ENCODE measurements around the gene BEST1. TPM values are rescaled to one million over a fixed set of nuclear protein-coding genes. Genes with fewer than 3 reads are reported as not detected.
A peak's percentile ranks its signal among the peaks of the same experiment; 100 is the strongest.
"Not testable (repeated sequence)": the region's sequence is repeated elsewhere in the genome, so short reads cannot be mapped to it uniquely, and the experiment has no call there.

Gene BEST1
- total RNA-seq, 1 experiment from 2014 or later = 0.22 TPM

GRCh38 chr11:61963282-61964057, 13.3 kb downstream of the BEST1 start:
- Histone ChIP-seq H3K27me3 (ENCODE audit: low read length) (no peaks in the 10 kb centered on the region), H3K9me3 (ENCODE audit: low read length) (no peaks in the 10 kb centered on the region), H3K4me3 (ENCODE audit: low read length) (no peak overlapping the region), H3K79me2 (ENCODE audit: low read length) (peaks cover 40% of the 10 kb centered on the region), H3K27ac (ENCODE audit: low read length) (peak overlapping the region; percentile 88), H3K36me3 (ENCODE audit: low read depth, low read length) (peaks cover 32% of the 10 kb centered on the region), H2AFZ (ENCODE audit: low read length) (no peak overlapping the region), H3K4me2 (ENCODE audit: low read length) (0 out of 2 replicates have a peak overlapping the region, but pooled peaks have one; percentile 0), H3F3A (ENCODE audit: low read length, unreplicated experiment) (no peaks in the 10 kb centered on the region), H4K20me1 (ENCODE audit: low read length) (peaks cover 33% of the 10 kb centered on the region), H3K9me2 (replicated peaks; ENCODE audit: low read length) (no peaks in the 10 kb centered on the region), H3K9ac (ENCODE audit: low read length) (no peak overlapping the region), H3K4me1 (ENCODE audit: insufficient read depth, low read length) (peaks cover 24% of the 10 kb centered on the region)
- TF ChIP-seq EZH2 (IDR thresholded peaks at IDR 0.05; ENCODE audit: low read length, unreplicated experiment) (no peak), CTCF (conservative IDR thresholded peaks at IDR 0.05; ENCODE audit: low read depth, low read length) (no peak), EZH2phosphoT487 (IDR thresholded peaks at IDR 0.05; ENCODE audit: borderline replicate concordance, low read length) (no peak)
- peak; percentile 34 for ATAC-seq
- intact Hi-C loops (cut with micrococcal nuclease) = loop anchor here (1.0 to 5.0 kb wide), 2 partner anchors 66 to 91 kb away; no protein-coding TSS in a partner anchor
- ChIA-PET POLR2A (ENCODE audit: unreplicated experiment) (interaction anchor here (0.9 kb wide), 1 partner anchor 9 kb away, joined by 4 read pairs; no protein-coding TSS in a partner anchor), CTCF (interaction anchor here (0.6 to 1.0 kb wide), 2 partner anchors 167 to 690 kb away, joined by 3 to 4 read pairs; partner anchors contain the start of gene INTS5)
- peak; percentile 48 for DNase-seq
- no TSS peak for BruUV-seq (replicated peaks)

GRCh38 chr11:61964058-61964665, 14.0 kb downstream of the BEST1 start:
- Histone ChIP-seq H3K9me2 (replicated peaks; ENCODE audit: low read length) (no peaks in the 10 kb centered on the region), H3K9ac (ENCODE audit: low read length) (no peak overlapping the region), H3K36me3 (ENCODE audit: low read depth, low read length) (peaks cover 32% of the 10 kb centered on the region), H3F3A (ENCODE audit: low read length, unreplicated experiment) (no peaks in the 10 kb centered on the region), H3K79me2 (ENCODE audit: low read length) (peaks cover 47% of the 10 kb centered on the region), H4K20me1 (ENCODE audit: low read length) (peaks cover 33% of the 10 kb centered on the region), H3K27me3 (ENCODE audit: low read length) (no peaks in the 10 kb centered on the region), H2AFZ (ENCODE audit: low read length) (no peak overlapping the region), H3K9me3 (ENCODE audit: low read length) (no peaks in the 10 kb centered on the region), H3K4me3 (ENCODE audit: low read length) (peak overlapping the region; percentile 95; the same call in 1 of the 2 replicates), H3K4me1 (ENCODE audit: insufficient read depth, low read length) (peaks cover 25% of the 10 kb centered on the region), H3K27ac (ENCODE audit: low read length) (peak overlapping the region; percentile 88), H3K4me2 (ENCODE audit: low read length) (peak overlapping the region; percentile 0; the same call in 1 of the 2 replicates)
- DNase-seq (no peak), ATAC-seq (peak; percentile 0; the same call in 1 of the 2 replicates)
- POLR2A ChIA-PET (ENCODE audit: unreplicated experiment) = interaction anchor here (0.9 kb wide), 1 partner anchor 8 kb away, joined by 4 read pairs; no protein-coding TSS in a partner anchor
- intact Hi-C loops (cut with micrococcal nuclease) = loop anchor here (5.0 kb wide), 1 partner anchor 67 kb away; no protein-coding TSS in a partner anchor
- CTCF ChIA-PET = interaction anchor here (1.0 kb wide), 1 partner anchor 167 kb away, joined by 4 read pairs; no protein-coding TSS in a partner anchor
- TF ChIP-seq EZH2 (IDR thresholded peaks at IDR 0.05; ENCODE audit: low read length, unreplicated experiment) (no peak), EZH2phosphoT487 (IDR thresholded peaks at IDR 0.05; ENCODE audit: borderline replicate concordance, low read length) (no peak), CTCF (conservative IDR thresholded peaks at IDR 0.05; ENCODE audit: low read depth, low read length) (no peak)
- TSS peak; percentile 10 for BruUV-seq (replicated peaks)

- Histone ChIP-seq H3K79me2 (ENCODE audit: low read length) (peaks cover 53% of the 10 kb centered on the region), H4K20me1 (ENCODE audit: low read length) (peaks cover 33% of the 10 kb centered on the region), H3K36me3 (ENCODE audit: low read depth, low read length) (peaks cover 32% of the 10 kb centered on the region), H3K27ac (ENCODE audit: low read length) (peak overlapping the region; percentile 88), H3K4me2 (ENCODE audit: low read length) (peak overlapping the region; percentile 93), H3K9ac (ENCODE audit: low read length) (peak overlapping the region; percentile 96), H3K4me1 (ENCODE audit: insufficient read depth, low read length) (peaks cover 28% of the 10 kb centered on the region), H3K4me3 (ENCODE audit: low read length) (peak overlapping the region; percentile 95)
- POLR2A ChIA-PET (ENCODE audit: unreplicated experiment) = interaction anchor here (0.9 kb wide), 1 partner anchor 8 kb away, joined by 4 read pairs; no protein-coding TSS in a partner anchor
- H3K9me2 ChIP-seq (replicated peaks; ENCODE audit: low read length); H3K27me3 ChIP-seq (ENCODE audit: low read length); H3K9me3 ChIP-seq (ENCODE audit: low read length); H2AFZ ChIP-seq (ENCODE audit: low read length); CTCF ChIA-PET; ATAC-seq; DNase-seq; H3F3A ChIP-seq (ENCODE audit: low read length, unreplicated experiment): not testable (repeated sequence)
- intact Hi-C loops (cut with micrococcal nuclease) = loop anchor here (5.0 kb wide), 1 partner anchor 67 kb away; no protein-coding TSS in a partner anchor
- TSS peak; percentile 60 for BruUV-seq (replicated peaks)
These were observed 14.6 kb downstream of the BEST1 start for GRCh38 chr11:61964666-61965271.

All from PC-3 (cell line).